Measurements from ENCODE around the gene TXNRD2. TPM values are rescaled to one million over a fixed set of nuclear protein-coding genes. Genes with fewer than 3 reads are reported as not detected.

The TXNRD2 gene
- total RNA-seq, 1 experiment from 2014 or later, result 29.5 TPM

GRCh38 chr22:19970479-19971275 lies 29.1 kb upstream of the TXNRD2 start:
- no TSS peak for BruUV-seq (replicated peaks)
- intact Hi-C loops (cut with micrococcal nuclease; ENCODE audit: unreplicated experiment), result loop anchor here (5.0 kb wide), 1 partner anchor 42 kb away; no protein-coding TSS in a partner anchor
- ATAC-seq (peak; percentile 77), DNase-seq (ENCODE audit: low read depth, low spot score) (no peak)
- CTCF ChIA-PET, result interaction anchor here (0.6 to 2.0 kb wide), 3 partner anchors 30 to 524 kb away, joined by 4 to 10 read pairs (median 5); no protein-coding TSS in a partner anchor
- Histone ChIP-seq H3K9me3 (ENCODE audit: control insufficient read depth, insufficient read depth, low read depth, low read length) (no peaks in the 10 kb centered on the region), H3K36me3 (ENCODE audit: control insufficient read depth, insufficient read depth, low read length) (no peaks in the 10 kb centered on the region), H3K4me3 (ENCODE audit: low read depth in 2 of 2, low read length in 2 of 2) (no peak overlapping the region), H3K27me3 (ENCODE audit: control insufficient read depth, insufficient read depth, low read length) (no peaks in the 10 kb centered on the region), H3K27ac (ENCODE audit: low read length) (no peak overlapping the region), H3K4me1 (ENCODE audit: control insufficient read depth, insufficient read depth, low read length) (peaks cover 11% of the 10 kb centered on the region)
- in situ Hi-C loops (cut with HindIII; ENCODE audit: low pct_unique_long_range_greater_than_20kb, low sequenced_read_pairs), result no loop called here
- POLR2A ChIA-PET, result interaction anchor here (0.6 kb wide), 1 partner anchor 173 kb away, joined by 3 read pairs; no protein-coding TSS in a partner anchor
- TF ChIP-seq REST (IDR thresholded peaks at IDR 0.05; ENCODE audit: insufficient read depth in 1 of 2, low read depth in 2 of 2, low read length in 1 of 2) (no peak), CTCF (IDR thresholded peaks at IDR 0.05) (peak; percentile 94)

- ChIA-PET POLR2A (interaction anchor here (0.6 kb wide), 1 partner anchor 174 kb away, joined by 3 read pairs; no protein-coding TSS in a partner anchor), CTCF (interaction anchor here (0.6 to 2.0 kb wide), 3 partner anchors 29 to 525 kb away, joined by 4 to 10 read pairs (median 5); no protein-coding TSS in a partner anchor)
- in situ Hi-C loops (cut with HindIII; ENCODE audit: low pct_unique_long_range_greater_than_20kb, low sequenced_read_pairs), result no loop called here
These were observed 28.4 kb upstream of the TXNRD2 start for GRCh38 chr22:19970031-19970478.

More at GRCh38 chr22:19970031-19970478, 28.4 kb upstream of the TXNRD2 start:
- intact Hi-C loops (cut with micrococcal nuclease; ENCODE audit: unreplicated experiment), result loop anchor here (5.0 kb wide), 1 partner anchor 42 kb away; no protein-coding TSS in a partner anchor
- no peak for TF ChIP-seq CTCF (IDR thresholded peaks at IDR 0.05)
- no peak for TF ChIP-seq REST (IDR thresholded peaks at IDR 0.05; ENCODE audit: insufficient read depth in 1 of 2, low read depth in 2 of 2, low read length in 1 of 2)
- no peak for TF ChIP-seq POLR2AphosphoS5 (IDR thresholded peaks at IDR 0.05; ENCODE audit: low read depth, low read length)
- no peak for TF ChIP-seq TCF7L2 (IDR thresholded peaks at IDR 0.05; ENCODE audit: low read depth, low read length)
- TF ChIP-seq SIN3A (IDR thresholded peaks at IDR 0.05; ENCODE audit: borderline replicate concordance, insufficient read depth, low read depth, low read length), result no peak
- Histone ChIP-seq H3K4me1 (ENCODE audit: control insufficient read depth, insufficient read depth, low read length) (peaks cover 5% of the 10 kb centered on the region), H3K9me3 (ENCODE audit: control insufficient read depth, insufficient read depth, low read depth, low read length) (no peaks in the 10 kb centered on the region), H3K36me3 (ENCODE audit: control insufficient read depth, insufficient read depth, low read length) (no peaks in the 10 kb centered on the region), H3K27me3 (ENCODE audit: control insufficient read depth, insufficient read depth, low read length) (no peaks in the 10 kb centered on the region), H3K27ac (ENCODE audit: low read length) (no peak overlapping the region), H3K4me3 (ENCODE audit: low read depth in 2 of 2, low read length in 2 of 2) (no peak overlapping the region)
- no TSS peak for BruUV-seq (replicated peaks)
- ATAC-seq (peak; percentile 37), DNase-seq (ENCODE audit: low read depth, low spot score) (no peak)

Data from Panc1 (cell line).